Measurements from ENCODE around the gene SPPL3. TPM values are rescaled to one million over a fixed set of nuclear protein-coding genes. Genes with fewer than 3 reads are reported as not detected.

SPPL3 gene
- total RNA-seq, 1 donor from 2014 or later, result 48.9 TPM

DNA sequence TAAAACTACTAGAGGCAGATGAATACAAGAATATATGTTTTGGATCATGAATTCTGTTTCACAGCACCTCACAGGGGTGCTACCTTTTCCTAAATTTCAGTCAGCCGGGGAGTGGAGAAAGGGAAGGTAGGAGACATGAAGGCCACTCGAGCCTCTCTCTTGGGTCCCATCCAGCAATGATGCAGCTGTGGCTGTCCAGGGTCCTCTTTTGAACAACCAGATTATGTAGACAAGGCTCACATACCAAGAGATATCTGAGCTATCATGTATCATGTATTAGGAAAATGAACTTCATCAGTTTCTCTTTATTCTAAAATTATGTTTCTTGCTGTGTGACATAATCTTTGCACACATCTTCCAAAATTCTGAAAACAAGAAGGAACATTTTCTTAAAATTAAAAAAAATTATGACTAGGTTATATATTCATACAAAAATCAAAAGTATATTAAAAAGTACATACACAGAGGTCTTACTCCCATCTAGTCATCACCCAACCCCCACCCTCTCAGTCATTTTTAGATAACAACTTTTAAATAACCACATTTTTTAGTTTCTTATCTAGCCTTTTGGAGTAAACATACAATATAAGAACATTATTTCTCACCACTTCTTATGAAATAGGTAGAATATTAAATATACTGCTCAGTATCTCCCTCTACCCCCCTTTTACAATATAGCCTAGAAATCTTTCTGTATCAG, 89.8 kb downstream of the SPPL3 start:
- peaks cover 0 to 5% of the 10 kb centered on the region in 2 donors for H3K36me3 ChIP-seq
- no peak for DNase-seq (ENCODE audit: extremely low spot score in 2 of 2)
- H3K27me3 ChIP-seq, result no peaks in the 10 kb centered on the region
- H3K27ac ChIP-seq, result no peak overlapping the region
- H3K4me1 ChIP-seq, result peaks cover 14% of the 10 kb centered on the region
- intact Hi-C loops (cut with DNase I), result no loop called here
- no peak overlapping the region for H3K4me3 ChIP-seq
- TF ChIP-seq POLR2AphosphoS5 (IDR thresholded peaks at IDR 0.05; ENCODE audit: insufficient read depth in 1 of 2, low read depth in 1 of 2), result no peak
- TF ChIP-seq POLR2A (IDR thresholded peaks at IDR 0.05), result no peak
- TF ChIP-seq, protein P1, sequence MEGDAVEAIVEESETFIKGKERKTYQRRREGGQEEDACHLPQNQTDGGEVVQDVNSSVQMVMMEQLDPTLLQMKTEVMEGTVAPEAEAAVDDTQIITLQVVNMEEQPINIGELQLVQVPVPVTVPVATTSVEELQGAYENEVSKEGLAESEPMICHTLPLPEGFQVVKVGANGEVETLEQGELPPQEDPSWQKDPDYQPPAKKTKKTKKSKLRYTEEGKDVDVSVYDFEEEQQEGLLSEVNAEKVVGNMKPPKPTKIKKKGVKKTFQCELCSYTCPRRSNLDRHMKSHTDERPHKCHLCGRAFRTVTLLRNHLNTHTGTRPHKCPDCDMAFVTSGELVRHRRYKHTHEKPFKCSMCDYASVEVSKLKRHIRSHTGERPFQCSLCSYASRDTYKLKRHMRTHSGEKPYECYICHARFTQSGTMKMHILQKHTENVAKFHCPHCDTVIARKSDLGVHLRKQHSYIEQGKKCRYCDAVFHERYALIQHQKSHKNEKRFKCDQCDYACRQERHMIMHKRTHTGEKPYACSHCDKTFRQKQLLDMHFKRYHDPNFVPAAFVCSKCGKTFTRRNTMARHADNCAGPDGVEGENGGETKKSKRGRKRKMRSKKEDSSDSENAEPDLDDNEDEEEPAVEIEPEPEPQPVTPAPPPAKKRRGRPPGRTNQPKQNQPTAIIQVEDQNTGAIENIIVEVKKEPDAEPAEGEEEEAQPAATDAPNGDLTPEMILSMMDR (IDR thresholded peaks at IDR 0.05), result no peak
- H3K9me3 ChIP-seq, result no peaks in the 10 kb centered on the region

DNA sequence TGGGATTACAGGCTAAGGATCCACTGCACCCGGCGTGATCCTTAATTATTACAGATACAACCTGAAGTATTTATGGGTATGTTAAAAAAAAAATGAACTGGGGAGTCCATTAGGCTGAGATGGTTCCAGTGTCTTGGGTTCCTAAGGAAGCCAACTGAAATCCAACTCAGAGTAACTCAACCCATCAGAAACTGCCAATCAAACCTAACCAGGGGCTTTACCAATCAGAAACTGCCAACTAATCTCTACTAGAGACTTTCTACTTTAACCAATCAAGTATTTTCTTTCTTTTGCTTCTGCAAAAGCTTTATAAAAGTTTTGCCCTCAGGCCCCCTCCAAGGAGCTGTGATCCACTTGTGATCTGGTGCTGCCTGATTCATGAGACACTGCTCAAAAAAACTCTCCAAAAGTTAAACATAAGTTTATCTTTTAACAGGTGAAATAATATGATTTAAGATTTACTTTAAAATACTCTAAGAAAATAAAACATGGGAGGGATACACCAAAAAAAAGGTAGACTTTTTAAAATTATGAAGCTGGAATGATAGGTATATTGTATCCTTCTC, 90.5 kb downstream of the SPPL3 start:
- H3K4me1 ChIP-seq, result peaks cover 14% of the 10 kb centered on the region
- intact Hi-C loops (cut with DNase I), result no loop called here
- H3K9me3 ChIP-seq, result no peaks in the 10 kb centered on the region
- no peaks in the 10 kb centered on the region for H3K27me3 ChIP-seq
- peaks cover 0 to 5% of the 10 kb centered on the region in 2 donors for H3K36me3 ChIP-seq
- no peak for DNase-seq (ENCODE audit: extremely low spot score in 2 of 2)
- H3K27ac ChIP-seq, result no peak overlapping the region
- H3K4me3 ChIP-seq, result no peak overlapping the region
- TF ChIP-seq, protein P1 (IDR thresholded peaks at IDR 0.05), result no peak
- no peak for TF ChIP-seq POLR2AphosphoS5 (IDR thresholded peaks at IDR 0.05; ENCODE audit: insufficient read depth in 1 of 2, low read depth in 1 of 2)
- TF ChIP-seq POLR2A (IDR thresholded peaks at IDR 0.05), result no peak

DNA sequence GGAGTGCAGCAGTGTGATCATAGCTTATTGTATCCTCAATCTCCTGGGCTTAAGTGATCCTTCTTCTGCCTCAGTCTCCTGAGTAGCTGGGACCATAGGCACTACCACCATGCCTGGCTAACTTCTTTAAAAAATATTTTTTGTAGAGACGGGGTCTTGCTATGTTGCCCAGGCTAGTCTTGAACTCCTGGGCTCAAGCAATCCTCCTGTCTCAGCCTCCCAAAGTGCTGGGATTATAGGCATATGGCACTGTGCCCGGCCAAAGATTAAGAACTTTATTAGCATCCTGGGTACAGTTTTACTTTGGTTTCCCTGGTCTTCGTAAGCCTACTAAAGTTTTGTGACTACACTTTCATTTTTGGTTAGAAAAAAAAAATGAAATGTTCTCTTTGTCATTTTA, 94.1 kb downstream of the SPPL3 start:
- TF ChIP-seq POLR2A (IDR thresholded peaks at IDR 0.05) (no peak), POLR2AphosphoS5 (IDR thresholded peaks at IDR 0.05; ENCODE audit: insufficient read depth in 1 of 2, low read depth in 1 of 2) (no peak)
- TF ChIP-seq, protein P1 (IDR thresholded peaks at IDR 0.05), result no peak
- H3K27me3 ChIP-seq, result no peaks in the 10 kb centered on the region
- DNase-seq (ENCODE audit: extremely low spot score in 2 of 2), result no peak
- H3K9me3 ChIP-seq, result no peaks in the 10 kb centered on the region
- H3K27ac ChIP-seq, result no peak overlapping the region
- H3K4me3 ChIP-seq, result no peak overlapping the region
- H3K4me1 ChIP-seq, result peaks cover 6% of the 10 kb centered on the region
- intact Hi-C loops (cut with DNase I), result no loop called here
- H3K36me3 ChIP-seq, result peaks cover 0 to 5% of the 10 kb centered on the region in 2 donors

DNA sequence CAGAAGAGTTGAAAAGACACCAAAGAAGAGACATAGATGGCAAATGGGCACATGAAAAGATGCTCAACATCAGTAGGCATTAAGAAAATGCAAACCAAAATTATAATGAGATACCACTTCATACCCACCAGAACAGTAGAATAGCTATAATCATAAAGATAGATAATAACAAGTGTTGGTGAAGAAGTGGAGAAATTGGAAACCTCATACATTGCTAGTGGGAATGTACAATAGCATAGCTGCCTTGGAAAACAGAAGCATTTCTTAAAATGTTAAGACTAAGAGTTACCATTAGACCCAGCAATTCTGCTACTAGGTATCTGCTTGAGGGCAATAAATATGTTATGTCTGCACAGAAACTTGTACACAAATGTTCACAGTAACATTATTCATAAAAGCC, 99.7 kb downstream of the SPPL3 start:
- no peaks in the 10 kb centered on the region for H3K36me3 ChIP-seq
- no peak overlapping the region for H3K4me3 ChIP-seq
- DNase-seq (ENCODE audit: extremely low spot score in 2 of 2), result no peak
- peaks cover 21% of the 10 kb centered on the region for H3K4me1 ChIP-seq
- H3K27me3 ChIP-seq, result no peaks in the 10 kb centered on the region
- TF ChIP-seq POLR2AphosphoS5 (IDR thresholded peaks at IDR 0.05; ENCODE audit: insufficient read depth in 1 of 2, low read depth in 1 of 2) (no peak), POLR2A (IDR thresholded peaks at IDR 0.05) (no peak)
- TF ChIP-seq, protein P1 (IDR thresholded peaks at IDR 0.05), result no peak
- no peak overlapping the region for H3K27ac ChIP-seq
- intact Hi-C loops (cut with DNase I), result no loop called here
- H3K9me3 ChIP-seq, result no peaks in the 10 kb centered on the region

DNA sequence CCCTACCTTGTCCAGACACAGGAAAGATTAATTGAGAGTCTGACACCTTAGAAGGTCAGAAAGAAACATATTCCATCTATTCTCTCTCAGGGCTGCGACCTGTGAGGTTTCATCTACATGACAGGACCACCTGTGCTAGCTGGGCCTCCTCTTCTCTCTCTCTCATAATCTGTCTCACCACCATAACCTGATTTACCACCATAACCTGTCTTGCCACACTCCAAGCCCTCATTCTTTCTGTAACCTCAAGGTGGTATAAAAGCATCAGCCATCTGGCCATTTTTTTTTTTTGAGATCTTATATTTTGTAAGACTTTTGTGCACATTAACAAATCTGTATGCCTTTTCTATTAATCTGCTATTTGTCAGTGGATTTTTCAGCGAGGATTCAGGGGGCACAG, 103.0 kb downstream of the SPPL3 start:
- DNase-seq (ENCODE audit: extremely low spot score in 2 of 2), result no peak
- TF ChIP-seq POLR2AphosphoS5 (IDR thresholded peaks at IDR 0.05; ENCODE audit: insufficient read depth in 1 of 2, low read depth in 1 of 2) (no peak), POLR2A (IDR thresholded peaks at IDR 0.05) (no peak)
- TF ChIP-seq, protein P1 (IDR thresholded peaks at IDR 0.05), result no peak
- intact Hi-C loops (cut with DNase I), result no loop called here
- no peak overlapping the region for H3K27ac ChIP-seq
- H3K36me3 ChIP-seq, result no peaks in the 10 kb centered on the region
- no peaks in the 10 kb centered on the region for H3K27me3 ChIP-seq
- no peaks in the 10 kb centered on the region for H3K9me3 ChIP-seq
- no peak overlapping the region for H3K4me3 ChIP-seq
- H3K4me1 ChIP-seq, result peaks cover 21% of the 10 kb centered on the region
